ENCODE data around the gene CD151. TPM values are rescaled to one million over a fixed set of nuclear protein-coding genes. Genes with fewer than 3 reads are reported as not detected.

CD151 gene
- polyA plus RNA-seq, 1 experiment = 559 TPM

DNA sequence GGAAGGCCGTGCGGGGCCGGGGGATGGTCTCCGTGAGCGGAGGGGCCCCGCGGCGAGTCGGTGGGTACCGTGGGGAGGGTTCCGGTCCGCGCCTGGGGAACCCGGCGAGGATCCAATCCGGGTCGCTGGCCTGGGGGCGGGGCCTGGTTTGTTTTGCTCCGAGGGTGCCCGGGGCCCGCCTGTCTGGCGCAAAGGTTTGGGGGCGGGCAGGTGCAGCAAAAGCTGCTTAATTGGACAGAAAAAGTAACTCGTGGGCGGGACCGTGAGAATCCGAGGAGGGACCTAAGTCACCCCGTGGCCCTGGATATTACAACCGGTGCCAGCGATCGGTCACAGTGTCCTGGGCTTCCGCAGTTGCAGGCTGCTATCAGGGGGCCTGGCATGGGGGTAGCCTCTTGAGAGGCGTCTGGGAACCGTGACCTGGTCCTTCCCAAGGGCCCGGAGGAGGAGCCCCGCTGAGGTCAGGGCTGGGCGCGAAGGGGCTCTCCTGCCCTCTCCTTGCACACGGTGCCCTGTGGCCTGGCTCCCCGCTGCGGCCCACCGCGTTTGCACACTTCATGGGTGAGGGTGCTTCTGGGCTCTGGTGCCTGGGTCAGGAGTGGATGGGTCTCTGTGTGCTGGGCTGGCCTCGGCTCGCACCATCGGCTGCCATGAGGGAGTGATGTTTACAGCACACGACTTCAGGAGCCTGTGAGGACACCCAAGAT, 12.7 kb upstream of the CD151 start:
- TF ChIP-seq, protein P1, sequence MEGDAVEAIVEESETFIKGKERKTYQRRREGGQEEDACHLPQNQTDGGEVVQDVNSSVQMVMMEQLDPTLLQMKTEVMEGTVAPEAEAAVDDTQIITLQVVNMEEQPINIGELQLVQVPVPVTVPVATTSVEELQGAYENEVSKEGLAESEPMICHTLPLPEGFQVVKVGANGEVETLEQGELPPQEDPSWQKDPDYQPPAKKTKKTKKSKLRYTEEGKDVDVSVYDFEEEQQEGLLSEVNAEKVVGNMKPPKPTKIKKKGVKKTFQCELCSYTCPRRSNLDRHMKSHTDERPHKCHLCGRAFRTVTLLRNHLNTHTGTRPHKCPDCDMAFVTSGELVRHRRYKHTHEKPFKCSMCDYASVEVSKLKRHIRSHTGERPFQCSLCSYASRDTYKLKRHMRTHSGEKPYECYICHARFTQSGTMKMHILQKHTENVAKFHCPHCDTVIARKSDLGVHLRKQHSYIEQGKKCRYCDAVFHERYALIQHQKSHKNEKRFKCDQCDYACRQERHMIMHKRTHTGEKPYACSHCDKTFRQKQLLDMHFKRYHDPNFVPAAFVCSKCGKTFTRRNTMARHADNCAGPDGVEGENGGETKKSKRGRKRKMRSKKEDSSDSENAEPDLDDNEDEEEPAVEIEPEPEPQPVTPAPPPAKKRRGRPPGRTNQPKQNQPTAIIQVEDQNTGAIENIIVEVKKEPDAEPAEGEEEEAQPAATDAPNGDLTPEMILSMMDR (IDR thresholded peaks at IDR 0.05; ENCODE audit: low read depth, low read length) = no peak
- Histone ChIP-seq H3K27me3 (ENCODE audit: control insufficient read depth, insufficient read depth, low read length) (no peaks in the 10 kb centered on the region), H3K9me3 (ENCODE audit: control insufficient read depth, insufficient read depth, low read length) (no peaks in the 10 kb centered on the region; the same call in 1 of the 2 replicates), H3K27ac (ENCODE audit: low read depth, low read length) (peak overlapping the region; percentile 11), H3K4me3 (ENCODE audit: low read depth, low read length) (peak overlapping the region; percentile 78)
- DNase-seq (ENCODE audit: low read depth, low spot score) = no peak
- CTCF ChIA-PET = interaction anchor here (1.2 kb wide), 1 partner anchor 21 kb away, joined by 3 read pairs; no protein-coding TSS in a partner anchor
- POLR2A ChIA-PET = interaction anchor here (1.2 to 3.3 kb wide), 10 partner anchors 9 to 77 kb away, joined by 3 to 31 read pairs (median 14); partner anchors contain the start of genes CD151, RPLP2 and TSPAN4

DNA sequence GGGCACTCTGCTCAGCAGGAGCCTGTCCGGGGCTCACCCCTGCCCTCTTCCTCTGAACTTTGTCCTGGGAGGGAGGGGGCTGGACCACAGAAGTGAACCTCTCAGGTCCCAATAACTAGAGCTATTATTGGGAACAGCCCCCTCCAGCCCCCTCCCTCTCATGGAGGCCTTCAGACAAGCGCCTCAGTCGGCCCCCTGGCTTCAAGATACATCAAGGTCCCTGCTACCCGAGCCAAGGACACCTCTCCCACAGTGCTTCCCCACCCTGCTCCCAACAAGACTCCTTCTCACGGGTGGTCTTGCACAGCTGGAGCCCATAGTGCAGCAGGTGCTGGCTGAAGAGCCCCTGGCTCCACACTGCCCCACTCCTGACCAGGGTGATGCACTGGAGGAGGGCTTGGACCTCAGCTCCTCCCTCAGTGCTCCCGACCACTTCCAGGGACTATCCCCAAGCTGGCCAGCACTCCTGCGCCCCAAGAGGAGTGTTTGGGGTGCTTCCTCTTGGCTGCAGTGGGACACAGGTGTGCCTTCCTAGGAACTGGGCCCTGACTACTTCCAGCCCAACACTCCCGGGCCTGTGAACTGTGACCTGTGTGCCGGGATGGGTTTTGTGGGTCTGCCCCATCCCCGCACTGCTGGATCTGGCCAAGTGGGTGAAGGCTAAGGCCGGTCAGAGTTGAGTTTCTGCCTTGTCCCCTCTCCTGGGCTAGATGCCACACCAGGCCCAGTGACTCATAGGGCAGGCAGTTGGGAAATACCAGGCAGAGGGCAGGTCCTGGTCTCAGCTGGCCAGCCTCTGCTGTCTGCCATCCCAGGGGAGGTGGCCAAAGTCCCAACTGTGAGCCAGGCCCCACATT, 11.9 kb upstream of the CD151 start:
- H3K27me3 ChIP-seq (ENCODE audit: control insufficient read depth, insufficient read depth, low read length) = no peaks in the 10 kb centered on the region
- no peaks in the 10 kb centered on the region; the same call in 1 of the 2 replicates for H3K9me3 ChIP-seq (ENCODE audit: control insufficient read depth, insufficient read depth, low read length)
- ChIA-PET CTCF (no interaction called here), POLR2A (interaction anchor here (1.3 to 3.3 kb wide), 5 partner anchors 9 to 23 kb away, joined by 3 to 31 read pairs (median 22); partner anchors contain the start of genes CD151, RPLP2 and TSPAN4)
- TF ChIP-seq, protein P1 (IDR thresholded peaks at IDR 0.05; ENCODE audit: low read depth, low read length) = no peak
- DNase-seq (ENCODE audit: low read depth, low spot score) = no peak
- no peak overlapping the region for H3K27ac ChIP-seq (ENCODE audit: low read depth, low read length)
- H3K4me3 ChIP-seq (ENCODE audit: low read depth, low read length) = peak overlapping the region; percentile 78

DNA sequence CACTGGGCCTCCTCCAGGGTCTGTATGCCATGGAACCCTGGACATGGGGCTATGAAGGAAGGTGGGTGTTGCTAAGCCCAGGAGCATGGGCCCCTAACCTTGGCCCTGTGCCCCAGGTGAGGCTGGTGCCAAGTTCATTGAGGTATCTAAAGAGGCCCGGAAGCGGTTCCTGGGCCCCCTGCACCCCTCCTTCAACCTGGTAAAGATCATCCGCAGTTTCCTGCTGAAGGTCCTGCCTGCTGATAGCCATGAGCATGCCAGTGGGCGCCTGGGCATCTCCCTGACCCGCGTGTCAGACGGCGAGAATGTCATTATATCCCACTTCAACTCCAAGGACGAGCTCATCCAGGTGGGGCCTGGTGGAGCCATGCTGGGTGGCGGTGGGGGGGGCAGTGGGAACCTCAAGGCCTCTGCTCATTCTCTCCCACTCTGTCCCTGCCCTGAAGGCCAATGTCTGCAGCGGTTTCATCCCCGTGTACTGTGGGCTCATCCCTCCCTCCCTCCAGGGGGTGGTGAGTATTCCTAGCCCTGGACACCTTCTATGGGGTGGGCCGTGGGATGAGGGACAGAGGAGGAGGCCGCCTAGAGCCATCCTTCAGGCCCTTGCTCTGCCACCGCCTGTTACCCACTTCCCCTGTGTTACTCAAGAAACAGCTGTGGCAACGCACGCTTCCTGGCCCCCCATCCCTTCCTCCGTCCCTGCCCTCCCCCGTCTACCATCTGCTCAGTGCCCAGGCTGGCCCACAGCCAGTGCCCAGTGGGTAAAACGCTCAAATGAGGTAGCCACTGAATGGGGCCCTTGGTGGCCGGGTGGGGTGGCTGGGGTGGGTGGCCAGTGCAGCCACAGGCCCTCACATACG, 11.0 kb upstream of the CD151 start:
- Histone ChIP-seq H3K27me3 (ENCODE audit: control insufficient read depth, insufficient read depth, low read length) (no peaks in the 10 kb centered on the region), H3K4me3 (ENCODE audit: low read depth, low read length) (peak overlapping the region; percentile 78), H3K27ac (ENCODE audit: low read depth, low read length) (no peak overlapping the region), H3K9me3 (ENCODE audit: control insufficient read depth, insufficient read depth, low read length) (no peaks in the 10 kb centered on the region; the same call in 1 of the 2 replicates)
- CTCF ChIA-PET = no interaction called here
- POLR2A ChIA-PET = interaction anchor here (1.0 kb wide), 1 partner anchor 12 kb away, joined by 3 read pairs; the partner anchor contains the start of gene RPLP2
- TF ChIP-seq, protein P1 (IDR thresholded peaks at IDR 0.05; ENCODE audit: low read depth, low read length) = no peak
- DNase-seq (ENCODE audit: low read depth, low spot score) = no peak

DNA sequence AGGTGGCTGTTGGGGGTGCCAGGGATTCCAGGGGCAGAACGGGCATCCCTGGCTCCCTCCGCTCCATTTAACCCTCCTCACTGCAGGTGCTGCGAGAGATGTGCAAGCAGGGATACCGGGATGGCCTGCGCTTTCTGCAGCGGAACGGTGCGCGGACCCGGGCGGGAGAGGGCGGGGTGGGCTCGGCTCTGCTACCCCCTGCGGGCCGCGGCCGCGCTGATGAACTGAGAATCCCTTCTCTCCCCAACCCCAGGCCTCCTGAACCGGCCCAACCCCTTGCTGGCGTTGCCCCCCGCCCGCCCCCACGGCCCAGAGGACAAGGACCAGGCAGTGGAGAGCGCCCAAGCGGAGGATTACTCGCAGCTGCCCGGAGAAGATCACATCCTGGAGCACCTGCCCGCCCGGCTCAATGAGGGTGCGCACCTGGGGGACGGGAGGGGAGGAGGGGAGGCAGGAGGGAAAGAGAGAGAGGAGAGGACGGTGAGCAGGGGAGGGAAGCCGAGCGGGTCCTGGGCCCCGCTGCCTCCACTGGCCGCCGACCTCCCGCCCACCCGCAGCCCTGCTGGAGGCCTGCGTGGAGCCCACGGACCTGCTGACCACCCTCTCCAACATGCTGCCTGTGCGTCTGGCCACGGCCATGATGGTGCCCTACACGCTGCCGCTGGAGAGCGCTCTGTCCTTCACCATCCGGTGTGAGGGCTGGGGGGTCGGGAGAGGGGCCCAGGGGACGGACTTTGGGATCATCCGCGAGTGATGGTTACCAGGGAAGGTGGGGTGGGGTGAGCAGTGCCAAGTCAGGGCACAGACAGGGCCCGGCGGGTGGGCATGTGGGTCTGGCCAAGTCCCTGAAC, 9.1 kb upstream of the CD151 start:
- ChIA-PET CTCF (no interaction called here), POLR2A (interaction anchor here (0.8 kb wide), 1 partner anchor 11 kb away, joined by 3 read pairs; no protein-coding TSS in a partner anchor)
- TF ChIP-seq, protein P1 (IDR thresholded peaks at IDR 0.05; ENCODE audit: low read depth, low read length) = no peak

More for the DNA sequence above, 9.1 kb upstream of the CD151 start:
- no peaks in the 10 kb centered on the region; the same call in 1 of the 2 replicates for H3K9me3 ChIP-seq (ENCODE audit: control insufficient read depth, insufficient read depth, low read length)
- no peak for DNase-seq (ENCODE audit: low read depth, low spot score)
- H3K4me3 ChIP-seq (ENCODE audit: low read depth, low read length) = no peak overlapping the region
- no peak overlapping the region for H3K27ac ChIP-seq (ENCODE audit: low read depth, low read length)
- H3K27me3 ChIP-seq (ENCODE audit: control insufficient read depth, insufficient read depth, low read length) = no peaks in the 10 kb centered on the region

Data from AG04450 (cell line).